DOHH2 (cell line): ENCODE measurements around the gene TGM1.
"Not testable (repeated sequence)": the region's sequence is repeated elsewhere in the genome, so short reads cannot be mapped to it uniquely, and the experiment has no call there.

Experiments
- H3F3A ChIP-seq: fragments of 200-600 bp; sonication (generic), shearing (Covaris generic); 2 replicates; pipeline ENCODE4 v1.6.0; 2016; ENCODE audit warnings: antibody characterized with exemption, mild to moderate bottlenecking; ENCODE audit not compliant: control insufficient read depth, insufficient read depth
- H3K27ac ChIP-seq: fragments of 200-600 bp; sonication (generic); 2 replicates; pipeline ENCODE4 v1.5.1; 2014; ENCODE audit warnings: low read depth, mild to moderate bottlenecking, low read length, moderate library complexity
- H3K27me3 ChIP-seq: fragments of 200-600 bp; sonication (generic); 2 replicates; pipeline ENCODE4 v1.6.1; 2014; ENCODE audit warnings: mild to moderate bottlenecking, low read length, mixed read lengths; ENCODE audit not compliant: control insufficient read depth
- H3K36me3 ChIP-seq: fragments of 200-600 bp; sonication (generic); 2 replicates; pipeline ENCODE4 v1.6.1; 2014; ENCODE audit warnings: mild to moderate bottlenecking, low read length, moderate library complexity, mixed read lengths; ENCODE audit not compliant: control insufficient read depth
- H3K4me1 ChIP-seq: fragments of 200-600 bp; sonication (generic); 2 replicates; pipeline ENCODE4 v1.6.1; 2014; ENCODE audit warnings: mild to moderate bottlenecking, low read length, mixed read lengths; ENCODE audit not compliant: control insufficient read depth
- H3K4me2 ChIP-seq: fragments of 200-600 bp; sonication (generic); 2 replicates; pipeline ENCODE4 v1.6.0; 2014; ENCODE audit warnings: mild to moderate bottlenecking, low read length, moderate library complexity
- H3K4me3 ChIP-seq: fragments of 200-600 bp; sonication (generic); 2 replicates; pipeline ENCODE4 v1.5.1; 2014; ENCODE audit warnings: mild to moderate bottlenecking, low read length, mixed read lengths
- H3K79me2 ChIP-seq: fragments of 200-600 bp; sonication (generic); 2 replicates; pipeline ENCODE4 v1.6.1; 2014; ENCODE audit warnings: mild to moderate bottlenecking, low read length, mixed read lengths; ENCODE audit not compliant: control insufficient read depth
- H3K9me2 ChIP-seq: fragments of 200-600 bp; sonication (generic); replicated peaks from 2 replicates; pipeline ENCODE4 v1.6.1; 2014; ENCODE audit warnings: mild to moderate bottlenecking, low read length, mixed read lengths; ENCODE audit not compliant: control insufficient read depth
- H3K9me3 ChIP-seq: fragments of 200-600 bp; sonication (generic); 2 replicates; pipeline ENCODE4 v1.6.1; 2014; ENCODE audit warnings: antibody characterized with exemption, low read length, mixed read lengths; ENCODE audit not compliant: control insufficient read depth, insufficient read depth
- H4K20me1 ChIP-seq: fragments of 200-600 bp; sonication (generic); 2 replicates; pipeline ENCODE4 v1.6.0; 2014; ENCODE audit warnings: low read depth, mild to moderate bottlenecking, antibody characterized with exemption, low read length, moderate library complexity; ENCODE audit not compliant: control insufficient read depth, insufficient read depth
- EZH2phosphoT487 ChIP-seq: fragments of 200-600 bp; sonication (generic); IDR thresholded peaks from 2 replicates; pipeline ENCODE4 v1.6.1; 2017; ENCODE audit warnings: borderline replicate concordance, mild to moderate bottlenecking, antibody characterized with exemption, low read length, moderate library complexity, mixed read lengths
- TF ChIP-seq, protein P1 (sequence below): fragments of 200-600 bp; sonication (generic); IDR thresholded peaks from one replicate; pipeline ENCODE4 v1.5.1; 2014; ENCODE audit warnings: antibody characterized with exemption, mild to moderate bottlenecking, low read depth, low read length; ENCODE audit not compliant: poor library complexity, severe bottlenecking

Gene TGM1

DNA sequence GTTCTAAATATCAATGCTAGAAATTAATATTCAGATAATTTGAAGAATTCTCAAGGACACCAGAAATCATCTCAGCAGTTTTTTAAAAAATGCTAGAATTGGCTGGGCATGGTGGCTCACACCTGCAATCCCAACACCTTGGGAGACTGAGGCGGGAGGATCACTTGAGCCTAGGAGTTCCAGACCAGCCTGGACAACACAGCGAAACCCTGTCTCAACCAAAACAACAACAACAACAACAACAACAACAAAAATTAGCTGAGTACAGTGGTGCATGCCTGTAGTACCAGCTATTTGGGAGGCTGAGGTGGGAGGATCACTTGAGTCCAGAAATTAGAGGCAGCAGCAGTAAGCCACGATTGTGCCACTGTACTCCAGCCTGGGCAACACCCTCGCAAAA, 43.9 kb downstream of the TGM1 start:
- TF ChIP-seq, protein P1, sequence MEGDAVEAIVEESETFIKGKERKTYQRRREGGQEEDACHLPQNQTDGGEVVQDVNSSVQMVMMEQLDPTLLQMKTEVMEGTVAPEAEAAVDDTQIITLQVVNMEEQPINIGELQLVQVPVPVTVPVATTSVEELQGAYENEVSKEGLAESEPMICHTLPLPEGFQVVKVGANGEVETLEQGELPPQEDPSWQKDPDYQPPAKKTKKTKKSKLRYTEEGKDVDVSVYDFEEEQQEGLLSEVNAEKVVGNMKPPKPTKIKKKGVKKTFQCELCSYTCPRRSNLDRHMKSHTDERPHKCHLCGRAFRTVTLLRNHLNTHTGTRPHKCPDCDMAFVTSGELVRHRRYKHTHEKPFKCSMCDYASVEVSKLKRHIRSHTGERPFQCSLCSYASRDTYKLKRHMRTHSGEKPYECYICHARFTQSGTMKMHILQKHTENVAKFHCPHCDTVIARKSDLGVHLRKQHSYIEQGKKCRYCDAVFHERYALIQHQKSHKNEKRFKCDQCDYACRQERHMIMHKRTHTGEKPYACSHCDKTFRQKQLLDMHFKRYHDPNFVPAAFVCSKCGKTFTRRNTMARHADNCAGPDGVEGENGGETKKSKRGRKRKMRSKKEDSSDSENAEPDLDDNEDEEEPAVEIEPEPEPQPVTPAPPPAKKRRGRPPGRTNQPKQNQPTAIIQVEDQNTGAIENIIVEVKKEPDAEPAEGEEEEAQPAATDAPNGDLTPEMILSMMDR: no peak
- TF ChIP-seq EZH2phosphoT487: no peak

DNA sequence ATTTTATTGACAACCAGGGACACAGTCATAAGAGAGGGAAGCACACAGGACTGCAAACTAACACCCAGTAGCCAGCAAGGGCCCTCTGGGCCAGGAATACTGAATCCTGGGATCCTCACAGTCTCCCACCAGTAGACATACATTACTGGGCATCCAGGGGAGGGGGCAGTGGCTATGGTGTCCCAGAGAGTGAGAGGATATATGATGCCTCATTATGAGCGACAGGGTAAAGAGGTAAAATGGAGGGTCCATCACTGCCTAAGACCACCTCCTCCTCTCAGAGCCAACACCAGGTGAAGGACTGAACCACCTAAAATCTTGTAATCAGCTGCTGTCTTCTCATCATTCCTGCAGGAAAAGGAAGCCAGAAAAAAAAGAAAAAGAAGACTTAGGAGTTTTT, 46.1 kb downstream of the TGM1 start:
- H3K79me2 ChIP-seq: peaks cover 47% of the 10 kb centered on the region
- peaks cover 28% of the 10 kb centered on the region for H3K4me1 ChIP-seq
- H3K9me2 ChIP-seq, H3K27me3 ChIP-seq, H3K27ac ChIP-seq, H3K4me2 ChIP-seq, H3K9me3 ChIP-seq, H3K4me3 ChIP-seq, H4K20me1 ChIP-seq: not testable (repeated sequence)
- H3K36me3 ChIP-seq: peaks cover 21% of the 10 kb centered on the region
- peaks cover 26% of the 10 kb centered on the region for H3F3A ChIP-seq

More for the DNA sequence above, 43.9 kb downstream of the TGM1 start:
- Histone ChIP-seq H3K4me3 (no peak overlapping the region), H3F3A (peaks cover 21% of the 10 kb centered on the region), H3K27ac (no peak overlapping the region), H3K27me3 (no peaks in the 10 kb centered on the region), H3K4me1 (peaks cover 16% of the 10 kb centered on the region), H3K79me2 (peaks cover 49% of the 10 kb centered on the region), H3K4me2 (no peak overlapping the region), H3K36me3 (peaks cover 14% of the 10 kb centered on the region), H3K9me3 (no peaks in the 10 kb centered on the region), H4K20me1 (no peaks in the 10 kb centered on the region), H3K9me2 (no peaks in the 10 kb centered on the region)

DNA sequence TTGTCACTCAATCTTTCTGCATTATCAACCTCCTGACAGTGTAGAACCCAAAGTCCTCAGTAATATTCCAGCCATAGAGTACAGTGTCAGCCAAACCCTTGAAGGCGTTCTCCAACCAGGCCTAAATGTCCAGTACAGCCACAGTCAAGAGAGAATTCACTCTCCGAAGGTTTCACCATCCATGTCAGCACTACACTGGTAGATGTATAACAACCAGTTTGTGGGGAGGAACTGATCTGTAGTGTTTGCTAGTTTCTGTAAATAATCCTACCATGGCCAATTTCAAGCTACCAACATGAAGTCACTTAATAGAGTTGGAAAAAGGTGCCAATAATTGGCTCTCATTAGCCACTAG, 46.7 kb downstream of the TGM1 start:
- TF ChIP-seq, protein P1: no peak
- TF ChIP-seq EZH2phosphoT487: no peak
- Histone ChIP-seq H3K4me2 (peak overlapping the region; percentile 82), H3K9me2 (no peaks in the 10 kb centered on the region), H3K79me2 (peaks cover 49% of the 10 kb centered on the region), H3K27me3 (no peaks in the 10 kb centered on the region), H3K4me1 (peaks cover 31% of the 10 kb centered on the region), H3K9me3 (no peaks in the 10 kb centered on the region), H3K27ac (no peak overlapping the region), H3K4me3 (peak overlapping the region; percentile 99), H3F3A (peaks cover 25% of the 10 kb centered on the region), H3K36me3 (peaks cover 27% of the 10 kb centered on the region), H4K20me1 (no peaks in the 10 kb centered on the region)

DNA sequence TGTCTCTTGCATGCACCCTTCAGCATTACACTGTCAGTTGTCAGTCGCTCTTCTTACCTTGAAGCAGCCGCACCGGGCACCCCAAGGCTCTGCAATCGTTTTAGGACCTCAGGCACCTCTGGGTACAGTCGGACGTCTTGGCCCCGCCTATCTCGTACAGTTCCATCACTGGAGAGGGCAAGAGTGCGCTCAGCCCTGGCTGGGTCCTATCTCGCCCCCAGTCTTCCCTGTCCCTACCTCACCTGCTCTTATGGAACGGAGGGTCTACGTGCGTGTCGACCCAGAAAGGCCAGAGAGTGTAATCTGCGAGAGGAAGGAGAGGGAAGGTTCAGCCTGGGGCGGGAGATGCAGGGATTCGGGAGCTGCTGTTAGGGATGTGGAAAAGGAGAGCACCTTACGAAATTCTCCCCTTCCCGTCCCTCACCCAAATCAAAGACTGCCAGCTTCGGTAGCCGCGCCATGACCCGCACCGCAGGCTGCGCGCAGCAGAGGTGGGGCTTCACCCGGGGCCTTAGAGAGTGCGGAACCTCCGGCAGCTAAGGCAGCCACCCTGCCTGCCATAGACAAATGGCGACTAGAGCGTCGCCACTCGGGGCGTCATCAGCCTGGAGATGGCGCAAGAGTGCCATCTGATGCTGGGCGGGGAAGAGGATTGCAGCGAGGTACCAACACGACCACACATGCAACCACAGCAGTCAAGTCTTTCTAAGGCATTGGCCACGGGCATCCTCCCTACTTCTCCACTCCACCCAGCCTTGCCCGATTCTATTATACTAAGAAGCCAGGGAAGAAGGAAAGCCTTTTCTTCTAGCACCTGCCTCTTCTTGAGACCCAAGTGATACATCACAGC, 47.3 kb downstream of the TGM1 start, which contains the start of gene MDP1:
MDP1 (minus strand) TSS at position 572 of the 850 bp plus-strand sequence; CDS start at position 461, 111 bp downstream.
- Histone ChIP-seq H3F3A (peaks cover 25% of the 10 kb centered on the region), H3K4me3 (peak within 1 kb of the TSS; percentile 99), H3K27ac (peak within 1 kb of the TSS; percentile 87), H3K27me3 (no peaks in the 10 kb centered on the region), H3K4me2 (peak within 1 kb of the TSS; percentile 82), H4K20me1 (no peaks in the 10 kb centered on the region), H3K4me1 (peaks cover 31% of the 10 kb centered on the region), H3K36me3 (peaks cover 32% of the 10 kb centered on the region), H3K79me2 (peaks cover 47% of the 10 kb centered on the region), H3K9me3 (no peaks in the 10 kb centered on the region), H3K9me2 (no peaks in the 10 kb centered on the region)
- TF ChIP-seq, protein P1: peak; percentile 81
- TF ChIP-seq EZH2phosphoT487: no peak
